Liver (tissue), 9 donors: ENCODE data around the gene FAM210A. TPM values are rescaled to one million over a fixed set of nuclear protein-coding genes. Genes with fewer than 3 reads are reported as not detected.

Experiments
- DNase-seq: peaks from one replicate; pipeline ENCODE4 v3.0.0-alpha.2; 2017; ENCODE audit warnings: low spot score
- H3K27ac ChIP-seq, 2 donors: one replicate each; pipeline ENCODE4 v1.7.0; 2013; ENCODE audit warnings: inconsistent platforms in 2 of 2, low read length in 2 of 2, control low read depth in 1 of 2, low read depth in 1 of 2, mild to moderate bottlenecking in 1 of 2
- H3K27me3 ChIP-seq, 4 donors: one replicate each; pipeline versions ENCODE4 v1.6.1 to v1.7.0; 2013; ENCODE audit warnings: low read length in 3 of 4, inconsistent platforms in 1 of 4, mild to moderate bottlenecking in 1 of 4, moderate library complexity in 1 of 4; ENCODE audit not compliant: control insufficient read depth in 4 of 4, insufficient read depth in 4 of 4
- H3K36me3 ChIP-seq, 4 donors: one replicate each; pipeline versions ENCODE4 v1.6.1 to v1.7.0; 2013; ENCODE audit warnings: low read length in 3 of 4, mild to moderate bottlenecking in 3 of 4, low read depth in 1 of 4, moderate library complexity in 1 of 4; ENCODE audit not compliant: control insufficient read depth in 4 of 4, insufficient read depth in 3 of 4
- H3K4me1 ChIP-seq, 4 donors: one replicate each; pipeline versions ENCODE4 v1.6.1 to v1.7.0; 2013; ENCODE audit warnings: low read length in 3 of 4, mild to moderate bottlenecking in 3 of 4, moderate library complexity in 1 of 4; ENCODE audit not compliant: control insufficient read depth in 4 of 4, insufficient read depth in 4 of 4
- H3K4me3 ChIP-seq, 3 donors: one replicate each; pipeline versions ENCODE4 v1.6.1 to v1.7.0; 2013; ENCODE audit warnings: low read length in 3 of 3, control low read depth in 1 of 3, low read depth in 1 of 3, mild to moderate bottlenecking in 1 of 3
- H3K9ac ChIP-seq, 2 donors: one replicate each; pipeline ENCODE4 v1.7.0; 2013; ENCODE audit warnings: low read length in 2 of 2, mild to moderate bottlenecking in 2 of 2, moderate library complexity in 2 of 2, control low read depth in 1 of 2, low read depth in 1 of 2
- H3K9me3 ChIP-seq, 4 donors: one replicate each; pipeline versions ENCODE4 v1.6.1 to v1.7.0; 2013; ENCODE audit warnings: low read length in 3 of 4; ENCODE audit not compliant: control insufficient read depth in 4 of 4
- EGR1 ChIP-seq, 2 donors: IDR thresholded peaks; 2 replicates each; pipeline ENCODE4 v1.6.1; 2016 to 2018; ENCODE audit warnings: antibody characterized with exemption in 2 of 2, low read depth in 2 of 2
- FOXA1 ChIP-seq: IDR thresholded peaks from 2 replicates; pipeline ENCODE4 v1.6.1; 2016; ENCODE audit warnings: antibody characterized with exemption
- FOXA2 ChIP-seq: IDR thresholded peaks from 2 replicates; pipeline ENCODE4 v1.6.1; 2016; ENCODE audit warnings: antibody characterized with exemption
- HNF4A ChIP-seq, 2 donors: conservative IDR thresholded peaks; 2 replicates each; pipeline ENCODE4 v1.6.1; 2016; ENCODE audit warnings: antibody characterized with exemption in 2 of 2, mild to moderate bottlenecking in 2 of 2
- HNF4G ChIP-seq: IDR thresholded peaks from 2 replicates; pipeline ENCODE4 v1.6.1; 2016; ENCODE audit warnings: antibody characterized with exemption
- MAX ChIP-seq: IDR thresholded peaks from 2 replicates; pipeline ENCODE4 v1.6.1; 2016; ENCODE audit warnings: antibody characterized with exemption
- RAD21 ChIP-seq, 2 donors: IDR thresholded peaks; 2 replicates each; pipeline ENCODE4 v1.6.1; 2016; ENCODE audit warnings: antibody characterized with exemption in 2 of 2, mild to moderate bottlenecking in 2 of 2
- REST ChIP-seq: IDR thresholded peaks from 2 replicates; pipeline ENCODE4 v1.6.1; 2016; ENCODE audit warnings: antibody characterized with exemption, mild to moderate bottlenecking
- RXRA ChIP-seq, 2 donors: IDR thresholded peaks; 2 replicates each; pipeline ENCODE4 v1.6.1; 2017 to 2018; ENCODE audit warnings: antibody characterized with exemption in 2 of 2, mild to moderate bottlenecking in 1 of 2
- TAF1 ChIP-seq: conservative IDR thresholded peaks from 2 replicates; pipeline ENCODE4 v1.6.1; 2016; ENCODE audit warnings: antibody characterized with exemption, mild to moderate bottlenecking
- WGBS: extraction: QIAGEN DNeasy Blood & Tissue Kit; methylation state at CpG from one replicate; pipeline ENCODE4 v1.1.7; 2013; 5-methylcytosine and 5-hydroxymethylcytosine counted together
- polyA plus RNA-seq, 2 donors: library from polyadenylated mRNA; stranded (reverse) in 1 of 2; unstranded in 1 of 2; fragments of 200-250 nt in 1 of 2; fragments of >200 nt in 1 of 2; fragmentation: Nextera tagmentation in 1 of 2; extraction: Ambion mirVana in 1 of 2; gene quantifications; one replicate each; pipeline versions ENCODE4 v1.2.1 to v1.2.3, GENCODE V29; 2013 to 2015
- total RNA-seq, 2 donors: library from RNA; depleted of rRNA; stranded (reverse); fragments of >200 nt; gene quantifications; one replicate each; pipeline ENCODE4 v1.2.3, GENCODE V29; 2014
- TF ChIP-seq, protein P1 (sequence below): IDR thresholded peaks from 2 replicates; pipeline ENCODE4 v1.6.1; 2016; ENCODE audit warnings: antibody characterized with exemption
- TF ChIP-seq, protein P2 (sequence below): fragments of 150-350 bp; IDR thresholded peaks from 2 replicates; pipeline ENCODE4 v1.5.1; 2017; ENCODE audit warnings: improper control_type of control experiment, low read depth, low read length; ENCODE audit not compliant: missing input control
- donor health status: healthy.
- donor health status: healthy.
- donor health status: healthy.
- donor health status: healthy.
- donor health status: healthy.

Gene FAM210A
- total and polyA plus RNA-seq, 4 donors: 10.5 to 18.3 (median 12.5) TPM

DNA sequence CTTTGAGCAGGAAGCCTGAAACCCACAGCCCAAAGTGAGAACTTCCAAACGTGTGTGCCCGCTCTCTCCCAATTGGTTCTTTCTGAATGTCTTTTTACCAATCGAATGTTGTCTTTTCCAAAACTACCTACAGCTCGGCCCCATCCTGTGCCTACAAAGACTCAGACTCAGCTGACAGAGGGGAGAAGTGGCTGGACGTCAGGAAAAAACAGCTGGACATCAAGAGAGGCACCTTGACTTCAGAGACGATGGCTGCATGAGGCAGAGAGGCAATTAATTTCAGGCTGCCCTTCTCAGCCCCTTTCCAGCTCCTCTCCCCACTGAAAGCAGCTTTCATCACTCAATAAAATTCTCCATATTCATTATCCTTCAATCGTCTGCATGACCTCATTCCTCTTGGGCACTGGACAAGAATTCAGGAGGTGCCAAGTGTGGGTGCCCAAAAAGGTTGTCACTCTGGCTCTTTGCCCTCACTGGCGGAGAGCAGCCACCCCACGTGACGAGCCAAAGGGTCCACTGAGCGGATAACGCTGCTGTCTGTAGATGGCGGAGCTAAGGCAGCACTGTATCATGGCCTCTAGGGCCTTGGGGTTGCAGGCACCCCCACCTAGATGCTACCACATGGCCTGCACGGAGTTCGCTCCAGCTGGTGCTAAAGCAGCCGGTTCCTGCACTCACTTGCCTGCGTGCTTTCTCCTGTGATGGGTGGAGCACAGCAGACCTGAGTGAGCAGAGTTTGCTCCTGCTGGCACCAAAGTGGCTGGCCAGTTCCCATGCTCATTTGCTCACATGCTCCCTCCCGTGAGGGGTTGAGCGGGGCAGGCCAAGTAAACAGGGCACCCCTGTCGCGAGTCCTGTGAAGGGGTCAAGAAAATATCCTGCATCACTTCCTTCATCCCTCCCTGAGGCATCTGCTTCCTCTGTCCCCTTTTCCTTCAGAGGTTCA is 37.9 kb downstream of the FAM210A start (continued):
- TF ChIP-seq, protein P1, sequence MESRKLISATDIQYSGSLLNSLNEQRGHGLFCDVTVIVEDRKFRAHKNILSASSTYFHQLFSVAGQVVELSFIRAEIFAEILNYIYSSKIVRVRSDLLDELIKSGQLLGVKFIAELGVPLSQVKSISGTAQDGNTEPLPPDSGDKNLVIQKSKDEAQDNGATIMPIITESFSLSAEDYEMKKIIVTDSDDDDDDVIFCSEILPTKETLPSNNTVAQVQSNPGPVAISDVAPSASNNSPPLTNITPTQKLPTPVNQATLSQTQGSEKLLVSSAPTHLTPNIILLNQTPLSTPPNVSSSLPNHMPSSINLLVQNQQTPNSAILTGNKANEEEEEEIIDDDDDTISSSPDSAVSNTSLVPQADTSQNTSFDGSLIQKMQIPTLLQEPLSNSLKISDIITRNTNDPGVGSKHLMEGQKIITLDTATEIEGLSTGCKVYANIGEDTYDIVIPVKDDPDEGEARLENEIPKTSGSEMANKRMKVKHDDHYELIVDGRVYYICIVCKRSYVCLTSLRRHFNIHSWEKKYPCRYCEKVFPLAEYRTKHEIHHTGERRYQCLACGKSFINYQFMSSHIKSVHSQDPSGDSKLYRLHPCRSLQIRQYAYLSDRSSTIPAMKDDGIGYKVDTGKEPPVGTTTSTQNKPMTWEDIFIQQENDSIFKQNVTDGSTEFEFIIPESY: no peak
- TF ChIP-seq RXRA (IDR thresholded peaks at IDR 0.05): no peak

GRCh38 chr18:13684546-13684945 is 41.8 kb downstream of the FAM210A start:
- Histone ChIP-seq H3K9ac (no peak overlapping the region), H3K36me3 (peaks cover 0 to 2% (median 0%) of the 10 kb centered on the region in 4 donors), H3K4me1 (no peaks in the 10 kb centered on the region), H3K4me3 (no peak overlapping the region), H3K27me3 (no peaks in the 10 kb centered on the region), H3K27ac (no peak overlapping the region), H3K9me3 (peaks cover 0 to 2% (median 0%) of the 10 kb centered on the region in 4 donors)
- DNase-seq: no peak
- 94% methylated on average over 4 of the region's 4 CpGs for WGBS
- TF ChIP-seq EGR1 (IDR thresholded peaks at IDR 0.05; ENCODE audit: low read depth in 2 of 2) (no peak), REST (no peak), FOXA1 (no peak), HNF4G (no peak), TAF1 (no peak), RAD21 (IDR thresholded peaks at IDR 0.05) (no peak), MAX (no peak), FOXA2 (no peak), HNF4A (conservative IDR thresholded peaks at IDR 0.05) (no peak)
- TF ChIP-seq, protein P2, sequence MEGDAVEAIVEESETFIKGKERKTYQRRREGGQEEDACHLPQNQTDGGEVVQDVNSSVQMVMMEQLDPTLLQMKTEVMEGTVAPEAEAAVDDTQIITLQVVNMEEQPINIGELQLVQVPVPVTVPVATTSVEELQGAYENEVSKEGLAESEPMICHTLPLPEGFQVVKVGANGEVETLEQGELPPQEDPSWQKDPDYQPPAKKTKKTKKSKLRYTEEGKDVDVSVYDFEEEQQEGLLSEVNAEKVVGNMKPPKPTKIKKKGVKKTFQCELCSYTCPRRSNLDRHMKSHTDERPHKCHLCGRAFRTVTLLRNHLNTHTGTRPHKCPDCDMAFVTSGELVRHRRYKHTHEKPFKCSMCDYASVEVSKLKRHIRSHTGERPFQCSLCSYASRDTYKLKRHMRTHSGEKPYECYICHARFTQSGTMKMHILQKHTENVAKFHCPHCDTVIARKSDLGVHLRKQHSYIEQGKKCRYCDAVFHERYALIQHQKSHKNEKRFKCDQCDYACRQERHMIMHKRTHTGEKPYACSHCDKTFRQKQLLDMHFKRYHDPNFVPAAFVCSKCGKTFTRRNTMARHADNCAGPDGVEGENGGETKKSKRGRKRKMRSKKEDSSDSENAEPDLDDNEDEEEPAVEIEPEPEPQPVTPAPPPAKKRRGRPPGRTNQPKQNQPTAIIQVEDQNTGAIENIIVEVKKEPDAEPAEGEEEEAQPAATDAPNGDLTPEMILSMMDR: no peak
